ENCODE results near the gene TENM4.

Gene TENM4

DNA sequence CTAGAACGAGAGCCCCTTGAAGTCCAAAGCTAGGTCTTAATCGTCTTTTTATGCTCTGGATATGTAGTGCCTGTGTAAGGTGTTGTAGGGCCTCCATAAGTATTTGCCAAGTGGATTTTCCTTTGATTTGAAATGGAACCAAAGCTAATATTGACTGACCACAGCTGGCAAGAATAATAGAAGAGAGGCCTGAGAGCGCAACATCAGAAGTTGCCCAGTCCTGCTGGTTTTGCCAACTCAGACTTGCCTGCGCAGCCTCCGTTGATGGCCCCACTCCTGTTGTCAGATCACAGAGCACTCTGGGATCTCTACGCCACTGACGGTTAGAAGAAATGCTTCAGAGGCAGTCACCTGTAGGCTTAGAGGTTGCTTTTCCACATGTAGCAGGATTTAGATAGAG lies 251.2 kb downstream of the TENM4 start:
- Histone ChIP-seq H3K4me3 (ENCODE audit: low read depth in 1 of 2, low read length in 2 of 2) (no peak overlapping the region), H3K9ac (ENCODE audit: low read depth, low read length) (no peak overlapping the region), H3K79me2 (ENCODE audit: insufficient read depth, low read length) (no peaks in the 10 kb centered on the region), H3K36me3 (ENCODE audit: insufficient read depth, low read length) (no peaks in the 10 kb centered on the region), H3K27ac (ENCODE audit: low read length) (no peak overlapping the region), H3K4me1 (ENCODE audit: insufficient read depth, low read length) (no peaks in the 10 kb centered on the region), H3K4me2 (ENCODE audit: insufficient read depth, low read length) (no peak overlapping the region), H2AFZ (ENCODE audit: low read depth, low read length) (no peak overlapping the region), H3K27me3 (ENCODE audit: insufficient read depth, low read length, poor library complexity) (no peaks in the 10 kb centered on the region), H3K9me3 (ENCODE audit: insufficient read depth, low read length, severe bottlenecking) (no peaks in the 10 kb centered on the region), H4K20me1 (ENCODE audit: insufficient read depth, low read length) (no peaks in the 10 kb centered on the region)
- DNase-seq (no peak), ATAC-seq (ENCODE audit: insufficient read depth, low read depth) (no peak)
- no peak for TF ChIP-seq EZH2 (IDR thresholded peaks at IDR 0.05; ENCODE audit: borderline replicate concordance, low read depth, low read length, severe bottlenecking)
- TF ChIP-seq, protein P1, sequence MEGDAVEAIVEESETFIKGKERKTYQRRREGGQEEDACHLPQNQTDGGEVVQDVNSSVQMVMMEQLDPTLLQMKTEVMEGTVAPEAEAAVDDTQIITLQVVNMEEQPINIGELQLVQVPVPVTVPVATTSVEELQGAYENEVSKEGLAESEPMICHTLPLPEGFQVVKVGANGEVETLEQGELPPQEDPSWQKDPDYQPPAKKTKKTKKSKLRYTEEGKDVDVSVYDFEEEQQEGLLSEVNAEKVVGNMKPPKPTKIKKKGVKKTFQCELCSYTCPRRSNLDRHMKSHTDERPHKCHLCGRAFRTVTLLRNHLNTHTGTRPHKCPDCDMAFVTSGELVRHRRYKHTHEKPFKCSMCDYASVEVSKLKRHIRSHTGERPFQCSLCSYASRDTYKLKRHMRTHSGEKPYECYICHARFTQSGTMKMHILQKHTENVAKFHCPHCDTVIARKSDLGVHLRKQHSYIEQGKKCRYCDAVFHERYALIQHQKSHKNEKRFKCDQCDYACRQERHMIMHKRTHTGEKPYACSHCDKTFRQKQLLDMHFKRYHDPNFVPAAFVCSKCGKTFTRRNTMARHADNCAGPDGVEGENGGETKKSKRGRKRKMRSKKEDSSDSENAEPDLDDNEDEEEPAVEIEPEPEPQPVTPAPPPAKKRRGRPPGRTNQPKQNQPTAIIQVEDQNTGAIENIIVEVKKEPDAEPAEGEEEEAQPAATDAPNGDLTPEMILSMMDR (IDR thresholded peaks at IDR 0.05; ENCODE audit: borderline replicate concordance, extremely low read depth, low read length, poor library complexity, severe bottlenecking): no peak

- TF ChIP-seq, protein P1 (IDR thresholded peaks at IDR 0.05; ENCODE audit: borderline replicate concordance, extremely low read depth, low read length, poor library complexity, severe bottlenecking): no peak
- no peak for TF ChIP-seq EZH2 (IDR thresholded peaks at IDR 0.05; ENCODE audit: borderline replicate concordance, low read depth, low read length, severe bottlenecking)
- Histone ChIP-seq H2AFZ (ENCODE audit: low read depth, low read length) (no peak overlapping the region), H3K4me2 (ENCODE audit: insufficient read depth, low read length) (no peak overlapping the region), H3K36me3 (ENCODE audit: insufficient read depth, low read length) (no peaks in the 10 kb centered on the region), H3K27me3 (ENCODE audit: insufficient read depth, low read length, poor library complexity) (no peaks in the 10 kb centered on the region), H3K27ac (ENCODE audit: low read length) (no peak overlapping the region), H4K20me1 (ENCODE audit: insufficient read depth, low read length) (no peaks in the 10 kb centered on the region), H3K9ac (ENCODE audit: low read depth, low read length) (no peak overlapping the region), H3K79me2 (ENCODE audit: insufficient read depth, low read length) (no peaks in the 10 kb centered on the region), H3K4me1 (ENCODE audit: insufficient read depth, low read length) (no peaks in the 10 kb centered on the region), H3K9me3 (ENCODE audit: insufficient read depth, low read length, severe bottlenecking) (no peaks in the 10 kb centered on the region), H3K4me3 (ENCODE audit: low read depth in 1 of 2, low read length in 2 of 2) (no peak overlapping the region)
- ATAC-seq (ENCODE audit: insufficient read depth, low read depth) (no peak), DNase-seq (no peak)
These were observed 251.8 kb downstream of the TENM4 start for GRCh38 chr11:79189055-79189454.

DNA sequence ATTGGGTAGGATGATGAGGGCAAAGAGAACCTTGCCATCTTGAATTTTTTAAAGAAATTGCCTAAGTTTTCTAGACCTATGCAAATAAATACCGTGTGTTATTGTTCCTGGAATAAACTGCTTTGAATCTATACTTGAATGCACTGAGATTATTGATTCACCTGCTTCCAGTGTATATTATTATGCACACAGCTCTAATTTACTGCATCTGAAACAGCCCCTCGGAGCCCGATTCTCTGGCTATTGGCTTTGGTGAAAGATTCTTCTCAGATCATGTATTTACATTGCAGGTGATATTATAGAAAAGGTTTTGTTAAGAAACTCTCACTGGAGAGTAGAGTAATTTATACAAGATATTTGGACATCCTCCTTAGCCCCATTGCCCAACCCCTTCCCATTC lies 254.2 kb downstream of the TENM4 start:
- H3K27me3 ChIP-seq (ENCODE audit: insufficient read depth, low read length, poor library complexity): no peaks in the 10 kb centered on the region
- TF ChIP-seq EZH2 (IDR thresholded peaks at IDR 0.05; ENCODE audit: borderline replicate concordance, low read depth, low read length, severe bottlenecking): no peak
- TF ChIP-seq, protein P1 (IDR thresholded peaks at IDR 0.05; ENCODE audit: borderline replicate concordance, extremely low read depth, low read length, poor library complexity, severe bottlenecking): no peak
- DNase-seq: no peak

GRCh38 chr11:79185351-79185750 lies 255.5 kb downstream of the TENM4 start:
- ATAC-seq (ENCODE audit: insufficient read depth, low read depth) (no peak), DNase-seq (no peak)
- Histone ChIP-seq H2AFZ (ENCODE audit: low read depth, low read length) (no peak overlapping the region), H3K9me3 (ENCODE audit: insufficient read depth, low read length, severe bottlenecking) (no peaks in the 10 kb centered on the region), H4K20me1 (ENCODE audit: insufficient read depth, low read length) (no peaks in the 10 kb centered on the region), H3K4me2 (ENCODE audit: insufficient read depth, low read length) (no peak overlapping the region), H3K9ac (ENCODE audit: low read depth, low read length) (no peak overlapping the region), H3K36me3 (ENCODE audit: insufficient read depth, low read length) (no peaks in the 10 kb centered on the region), H3K79me2 (ENCODE audit: insufficient read depth, low read length) (no peaks in the 10 kb centered on the region), H3K4me3 (ENCODE audit: low read depth in 1 of 2, low read length in 2 of 2) (no peak overlapping the region), H3K27ac (ENCODE audit: low read length) (no peak overlapping the region), H3K4me1 (ENCODE audit: insufficient read depth, low read length) (no peaks in the 10 kb centered on the region), H3K27me3 (ENCODE audit: insufficient read depth, low read length, poor library complexity) (no peaks in the 10 kb centered on the region)
- TF ChIP-seq, protein P1 (IDR thresholded peaks at IDR 0.05; ENCODE audit: borderline replicate concordance, extremely low read depth, low read length, poor library complexity, severe bottlenecking): no peak
- TF ChIP-seq EZH2 (IDR thresholded peaks at IDR 0.05; ENCODE audit: borderline replicate concordance, low read depth, low read length, severe bottlenecking): no peak

More for the DNA sequence above, 254.2 kb downstream of the TENM4 start:
- Histone ChIP-seq H3K27ac (ENCODE audit: low read length) (no peak overlapping the region), H2AFZ (ENCODE audit: low read depth, low read length) (no peak overlapping the region), H3K4me3 (ENCODE audit: low read depth in 1 of 2, low read length in 2 of 2) (no peak overlapping the region), H3K4me2 (ENCODE audit: insufficient read depth, low read length) (no peak overlapping the region), H3K36me3 (ENCODE audit: insufficient read depth, low read length) (no peaks in the 10 kb centered on the region), H3K79me2 (ENCODE audit: insufficient read depth, low read length) (no peaks in the 10 kb centered on the region), H3K4me1 (ENCODE audit: insufficient read depth, low read length) (no peaks in the 10 kb centered on the region), H4K20me1 (ENCODE audit: insufficient read depth, low read length) (no peaks in the 10 kb centered on the region), H3K9me3 (ENCODE audit: insufficient read depth, low read length, severe bottlenecking) (no peaks in the 10 kb centered on the region), H3K9ac (ENCODE audit: low read depth, low read length) (no peak overlapping the region)
- no peak for ATAC-seq (ENCODE audit: insufficient read depth, low read depth)

Measured in DND-41 (cell line).